HepG2 (cell line): ENCODE measurements around the gene SH3TC2. TPM values are rescaled to one million over a fixed set of nuclear protein-coding genes. Genes with fewer than 3 reads are reported as not detected.

Experiments used
- ATAC-seq: fragments of 200-7000 bp; cut with Tn5 transposase; 3 replicates; pipeline ENCODE4 v1.9.1; 2020; ENCODE audit warnings: mild to moderate bottlenecking, moderate library complexity
- BruUV-seq: library from RNA; stranded (reverse); fragments of 400-500 nt; replicated peaks from 2 replicates; lab custom pipeline; 2021; lab: Mats Ljungman, UMichigan
- CTCF ChIA-PET: fragments of 300-600 bp; formaldehyde crosslinking; extraction: SDS; loops from one replicate; lab custom pipeline; 2021; ENCODE audit warnings: low total read pairs, inconsistent platforms, low intra/inter-chr PET ratio; lab: Yijun Ruan, JAX
- POLR2A ChIA-PET: fragments of 350-600 bp; sonication (Branson Sonifier 250); formaldehyde crosslinking; loops from one replicate; lab custom pipeline; 2020; ENCODE audit warnings: antibody characterized with exemption, inconsistent platforms; lab: Yijun Ruan, JAX
- DNase-seq: peaks from one replicate; pipeline ENCODE4 v3.0.0-alpha.2; 2015; ENCODE audit warnings: low spot score
- FAIRE-seq: peaks from 3 replicates; lab custom pipeline; 2011; peaks lifted over from hg19 to GRCh38; lab: Jason Lieb, UNC
- H2AFZ ChIP-seq: one replicate; pipeline ENCODE4 v1.6.1; 2011; ENCODE audit warnings: low read length, inconsistent platforms
- H3K27ac ChIP-seq: fragments of 300-600 bp; 3 replicates; pipeline ENCODE4 v1.8.0; 2011; ENCODE audit warnings: mixed run types, mild to moderate bottlenecking, mixed read lengths, low read length, inconsistent platforms; ENCODE audit not compliant: insufficient read depth; ENCODE audit errors: extremely low read length
- H3K27me3 ChIP-seq, 2 experiments: fragments of 200-600 bp in 1 of 2; 2 replicates in 1 of 2; 3 replicates in 1 of 2; pipeline versions ENCODE4 v1.6.0 to v1.8.0; 2011; ENCODE audit warnings: low read length in 2 of 2, mild to moderate bottlenecking in 2 of 2, moderate library complexity in 2 of 2, inconsistent platforms in 1 of 2; ENCODE audit not compliant: insufficient read depth in 2 of 2, control insufficient read depth in 1 of 2
- H3K36me3 ChIP-seq, 2 experiments: fragments of 200-600 bp in 1 of 2; replicated peaks in 1 of 2; 2 replicates in 1 of 2; 3 replicates in 1 of 2; pipeline versions ENCODE4 v1.5.1 to v1.8.0; 2011; ENCODE audit warnings: low read length in 2 of 2, inconsistent platforms in 1 of 2; ENCODE audit not compliant: insufficient read depth in 2 of 2, control insufficient read depth in 1 of 2
- H3K4me1 ChIP-seq: 2 replicates; pipeline ENCODE4 v1.5.1; 2012; ENCODE audit warnings: low read length, inconsistent platforms; ENCODE audit not compliant: insufficient read depth
- H3K4me2 ChIP-seq: 2 replicates; pipeline ENCODE4 v1.6.0; 2011; ENCODE audit warnings: low read depth, low read length, inconsistent platforms
- H3K4me3 ChIP-seq, 3 experiments: fragments of 200-600 bp in 1 of 3; sonication (generic), shearing (Covaris generic) in 1 of 3; replicated peaks in 1 of 3; 2 replicates each; pipeline ENCODE4 v1.5.1; 2011 to 2016; ENCODE audit warnings: low read length in 3 of 3, inconsistent platforms in 2 of 3, low read depth in 2 of 3, mild to moderate bottlenecking in 2 of 3, control low read depth in 1 of 3, mixed read lengths in 1 of 3; ENCODE audit not compliant: insufficient read depth in 1 of 3
- H3K79me2 ChIP-seq: one replicate; pipeline ENCODE4 v1.6.1; 2011; ENCODE audit warnings: low read length, inconsistent platforms; ENCODE audit not compliant: insufficient read depth
- H3K9ac ChIP-seq: 2 replicates; pipeline ENCODE4 v1.6.0; 2011; ENCODE audit warnings: mild to moderate bottlenecking, low read depth, low read length, inconsistent platforms; ENCODE audit not compliant: insufficient read depth
- H3K9me3 ChIP-seq: 2 replicates; pipeline ENCODE4 v1.5.1; 2012; ENCODE audit warnings: mild to moderate bottlenecking, low read length
- H4K20me1 ChIP-seq: 2 replicates; pipeline ENCODE4 v1.6.0; 2011; ENCODE audit warnings: inconsistent platforms, mild to moderate bottlenecking, low read length, moderate library complexity; ENCODE audit not compliant: insufficient read depth
- ADNP ChIP-seq: sonication (generic); formaldehyde crosslinking; IDR thresholded peaks from 2 replicates; pipeline ENCODE4 v1.4.0; 2020; ENCODE audit warnings: missing genetic modification reagents
- AGO2 ChIP-seq: fragments of 200-400 bp; formaldehyde crosslinking; optimal IDR thresholded peaks from 2 replicates; pipeline ENCODE3; 2017; ENCODE audit warnings: mild to moderate bottlenecking, low read depth, low read length, moderate library complexity
- ATF5 ChIP-seq: sonication (generic); formaldehyde crosslinking; IDR thresholded peaks from 2 replicates; pipeline ENCODE4 v1.4.0; 2020; ENCODE audit warnings: mild to moderate bottlenecking, low read depth, missing genetic modification reagents
- CREB3 ChIP-seq: sonication (generic); formaldehyde crosslinking; IDR thresholded peaks from 2 replicates; pipeline ENCODE4 v1.5.0; 2020; ENCODE audit warnings: missing genetic modification reagents
- ESRRA ChIP-seq: sonication (generic); formaldehyde crosslinking; IDR thresholded peaks from 2 replicates; pipeline ENCODE4 v1.5.1; 2020; ENCODE audit warnings: mild to moderate bottlenecking, low read depth, missing genetic modification reagents
- GTF3A ChIP-seq: sonication (generic); formaldehyde crosslinking; conservative IDR thresholded peaks from 2 replicates; pipeline ENCODE4 v1.4.0; 2020; ENCODE audit warnings: mild to moderate bottlenecking, missing genetic modification reagents
- SMARCE1 ChIP-seq: fragments of 450-650 bp; IDR thresholded peaks from 2 replicates; pipeline ENCODE4 v1.6.1; 2017; ENCODE audit warnings: borderline replicate concordance
- SP140L ChIP-seq: sonication (generic); formaldehyde crosslinking; IDR thresholded peaks from 2 replicates; pipeline ENCODE4 v1.4.0; 2020; ENCODE audit warnings: missing genetic modification reagents, borderline replicate concordance
- ZNF468 ChIP-seq: sonication (generic); formaldehyde crosslinking; IDR thresholded peaks from 2 replicates; pipeline ENCODE4 v1.8.0; 2022; ENCODE audit warnings: mild to moderate bottlenecking, moderate library complexity, missing genetic modification reagents
- ZNF607 ChIP-seq: sonication (generic); formaldehyde crosslinking; IDR thresholded peaks from 2 replicates; pipeline ENCODE4 v1.5.1; 2020; ENCODE audit warnings: missing genetic modification reagents, mild to moderate bottlenecking, borderline replicate concordance
- ZNF816 ChIP-seq: sonication (generic); formaldehyde crosslinking; IDR thresholded peaks from 2 replicates; pipeline ENCODE4 v1.8.0; 2022; ENCODE audit warnings: missing genetic modification reagents, mild to moderate bottlenecking, borderline replicate concordance
- WGBS: methylation state at CpG from one replicate; pipeline ENCODE4 v1.1.6; 2017; ENCODE audit warnings: low lambda C conversion rate; 5-methylcytosine and 5-hydroxymethylcytosine counted together
- in situ Hi-C: cut with HindIII; loops from 2 replicates; pipeline ENCODE4 v1.10.0; 2017; ENCODE audit warnings: low pct_unique_long_range_greater_than_20kb; ENCODE audit not compliant: extremely low pct_ligation_motif_present
- intact Hi-C: fragments of 100-400 bp; cut with micrococcal nuclease; formaldehyde crosslinking; loops from one replicate; pipeline ENCODE4 v1.10.0; 2022; ENCODE audit not compliant: unreplicated experiment
- polyA plus RNA-seq, 8 experiments: library from polyadenylated mRNA; depleted of rRNA in 3 of 8; stranded (reverse) in 7 of 8; unstranded in 1 of 8; fragments of >200 nt; fragmentation: Illumina TruSeq in 4 of 8; extraction: Trizol in 4 of 8; gene quantifications; 2 replicates each; pipeline versions ENCODE4 v1.2.1 to v1.2.3, GENCODE V29; 2011 to 2016; ENCODE audit warnings: low read depth in 4 of 8, missing spikeins in 1 of 8, mixed read lengths in 1 of 8; ENCODE audit not compliant: insufficient read depth in 1 of 8
- total RNA-seq, 5 experiments: library from RNA; depleted of rRNA; stranded (reverse); fragments of >200 nt; fragmentation: Illumina TruSeq; extraction: Trizol; gene quantifications; 2 replicates each; pipeline ENCODE4 v1.2.3, GENCODE V29; 2016; ENCODE audit warnings: low read depth in 1 of 5
- TF ChIP-seq, protein P1 (sequence below): sonication (generic); formaldehyde crosslinking; IDR thresholded peaks from 2 replicates; pipeline ENCODE4 v1.5.0; 2020; ENCODE audit warnings: missing genetic modification reagents
- TF ChIP-seq, protein P2 (sequence below): sonication (generic); formaldehyde crosslinking; conservative IDR thresholded peaks from 2 replicates; pipeline ENCODE4 v1.4.0; 2020; ENCODE audit warnings: missing genetic modification reagents
- TF ChIP-seq, protein P3 (sequence below): sonication (generic); formaldehyde crosslinking; IDR thresholded peaks from 2 replicates; pipeline ENCODE4 v1.4.0; 2020; ENCODE audit warnings: missing genetic modification reagents

The SH3TC2 gene
- total and polyA plus RNA-seq, 2 of the 13 experiments (the other 11 are each of a cell fraction or from before 2014, with no cell fraction given): 0.34 to 0.71 TPM

- no peak for TF ChIP-seq CREB3 (CRISPR knock-in tag)
- TF ChIP-seq, protein P1, sequence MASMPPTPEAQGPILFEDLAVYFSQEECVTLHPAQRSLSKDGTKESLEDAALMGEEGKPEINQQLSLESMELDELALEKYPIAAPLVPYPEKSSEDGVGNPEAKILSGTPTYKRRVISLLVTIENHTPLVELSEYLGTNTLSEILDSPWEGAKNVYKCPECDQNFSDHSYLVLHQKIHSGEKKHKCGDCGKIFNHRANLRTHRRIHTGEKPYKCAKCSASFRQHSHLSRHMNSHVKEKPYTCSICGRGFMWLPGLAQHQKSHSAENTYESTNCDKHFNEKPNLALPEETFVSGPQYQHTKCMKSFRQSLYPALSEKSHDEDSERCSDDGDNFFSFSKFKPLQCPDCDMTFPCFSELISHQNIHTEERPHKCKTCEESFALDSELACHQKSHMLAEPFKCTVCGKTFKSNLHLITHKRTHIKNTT (CRISPR knock-in tag): no peak
- no peak for TF ChIP-seq ATF5 (CRISPR knock-in tag)
- TF ChIP-seq ZNF816 (CRISPR knock-in tag): no peak
These were observed 38.4 kb downstream of the SH3TC2 start (continued) for GRCh38 chr5:149024477-149024876.

- H3K4me1 ChIP-seq: no peaks in the 10 kb centered on the region
- no TSS peak for BruUV-seq
- no peaks in the 10 kb centered on the region for H3K36me3 ChIP-seq
- ChIA-PET CTCF (no interaction called here), POLR2A (no interaction called here)
- no peak overlapping the region for H3K4me3 ChIP-seq
- 26% methylated on average over 1 of the region's 1 CpG for WGBS
- H2AFZ ChIP-seq: no peak overlapping the region
- FAIRE-seq: no peak
- no peak overlapping the region for H3K27ac ChIP-seq
- no peaks in the 10 kb centered on the region for H3K9me3 ChIP-seq
- no peak for DNase-seq
- ATAC-seq: no peak
- H4K20me1 ChIP-seq: no peaks in the 10 kb centered on the region
- H3K27me3 ChIP-seq: no peaks in the 10 kb centered on the region
- no peak overlapping the region for H3K9ac ChIP-seq
- no peak overlapping the region for H3K4me2 ChIP-seq
- no peaks in the 10 kb centered on the region for H3K79me2 ChIP-seq
- in situ Hi-C loops (no loop called here), intact Hi-C loops (no loop called here)
- TF ChIP-seq ADNP (CRISPR knock-in tag) (no peak), ZNF468 (CRISPR knock-in tag) (no peak), AGO2 (no peak), GTF3A (CRISPR knock-in tag) (no peak), SMARCE1 (no peak), SP140L (CRISPR knock-in tag) (no peak), ESRRA (CRISPR knock-in tag) (no peak), ZNF607 (CRISPR knock-in tag) (no peak)
- TF ChIP-seq, protein P2, sequence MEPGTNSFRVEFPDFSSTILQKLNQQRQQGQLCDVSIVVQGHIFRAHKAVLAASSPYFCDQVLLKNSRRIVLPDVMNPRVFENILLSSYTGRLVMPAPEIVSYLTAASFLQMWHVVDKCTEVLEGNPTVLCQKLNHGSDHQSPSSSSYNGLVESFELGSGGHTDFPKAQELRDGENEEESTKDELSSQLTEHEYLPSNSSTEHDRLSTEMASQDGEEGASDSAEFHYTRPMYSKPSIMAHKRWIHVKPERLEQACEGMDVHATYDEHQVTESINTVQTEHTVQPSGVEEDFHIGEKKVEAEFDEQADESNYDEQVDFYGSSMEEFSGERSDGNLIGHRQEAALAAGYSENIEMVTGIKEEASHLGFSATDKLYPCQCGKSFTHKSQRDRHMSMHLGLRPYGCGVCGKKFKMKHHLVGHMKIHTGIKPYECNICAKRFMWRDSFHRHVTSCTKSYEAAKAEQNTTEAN (CRISPR knock-in tag): no peak
- TF ChIP-seq, protein P3, sequence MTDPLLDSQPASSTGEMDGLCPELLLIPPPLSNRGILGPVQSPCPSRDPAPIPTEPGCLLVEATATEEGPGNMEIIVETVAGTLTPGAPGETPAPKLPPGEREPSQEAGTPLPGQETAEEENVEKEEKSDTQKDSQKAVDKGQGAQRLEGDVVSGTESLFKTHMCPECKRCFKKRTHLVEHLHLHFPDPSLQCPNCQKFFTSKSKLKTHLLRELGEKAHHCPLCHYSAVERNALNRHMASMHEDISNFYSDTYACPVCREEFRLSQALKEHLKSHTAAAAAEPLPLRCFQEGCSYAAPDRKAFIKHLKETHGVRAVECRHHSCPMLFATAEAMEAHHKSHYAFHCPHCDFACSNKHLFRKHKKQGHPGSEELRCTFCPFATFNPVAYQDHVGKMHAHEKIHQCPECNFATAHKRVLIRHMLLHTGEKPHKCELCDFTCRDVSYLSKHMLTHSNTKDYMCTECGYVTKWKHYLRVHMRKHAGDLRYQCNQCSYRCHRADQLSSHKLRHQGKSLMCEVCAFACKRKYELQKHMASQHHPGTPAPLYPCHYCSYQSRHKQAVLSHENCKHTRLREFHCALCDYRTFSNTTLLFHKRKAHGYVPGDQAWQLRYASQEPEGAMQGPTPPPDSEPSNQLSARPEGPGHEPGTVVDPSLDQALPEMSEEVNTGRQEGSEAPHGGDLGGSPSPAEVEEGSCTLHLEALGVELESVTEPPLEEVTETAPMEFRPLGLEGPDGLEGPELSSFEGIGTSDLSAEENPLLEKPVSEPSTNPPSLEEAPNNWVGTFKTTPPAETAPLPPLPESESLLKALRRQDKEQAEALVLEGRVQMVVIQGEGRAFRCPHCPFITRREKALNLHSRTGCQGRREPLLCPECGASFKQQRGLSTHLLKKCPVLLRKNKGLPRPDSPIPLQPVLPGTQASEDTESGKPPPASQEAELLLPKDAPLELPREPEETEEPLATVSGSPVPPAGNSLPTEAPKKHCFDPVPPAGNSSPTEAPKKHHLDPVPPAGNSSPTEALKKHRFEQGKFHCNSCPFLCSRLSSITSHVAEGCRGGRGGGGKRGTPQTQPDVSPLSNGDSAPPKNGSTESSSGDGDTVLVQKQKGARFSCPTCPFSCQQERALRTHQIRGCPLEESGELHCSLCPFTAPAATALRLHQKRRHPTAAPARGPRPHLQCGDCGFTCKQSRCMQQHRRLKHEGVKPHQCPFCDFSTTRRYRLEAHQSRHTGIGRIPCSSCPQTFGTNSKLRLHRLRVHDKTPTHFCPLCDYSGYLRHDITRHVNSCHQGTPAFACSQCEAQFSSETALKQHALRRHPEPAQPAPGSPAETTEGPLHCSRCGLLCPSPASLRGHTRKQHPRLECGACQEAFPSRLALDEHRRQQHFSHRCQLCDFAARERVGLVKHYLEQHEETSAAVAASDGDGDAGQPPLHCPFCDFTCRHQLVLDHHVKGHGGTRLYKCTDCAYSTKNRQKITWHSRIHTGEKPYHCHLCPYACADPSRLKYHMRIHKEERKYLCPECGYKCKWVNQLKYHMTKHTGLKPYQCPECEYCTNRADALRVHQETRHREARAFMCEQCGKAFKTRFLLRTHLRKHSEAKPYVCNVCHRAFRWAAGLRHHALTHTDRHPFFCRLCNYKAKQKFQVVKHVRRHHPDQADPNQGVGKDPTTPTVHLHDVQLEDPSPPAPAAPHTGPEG (CRISPR knock-in tag): no peak
These were observed 40.7 kb downstream of the SH3TC2 start for GRCh38 chr5:149022200-149022599.
